ENCODE measurements around the gene IFNGR2. TPM values are rescaled to one million over a fixed set of nuclear protein-coding genes. Genes with fewer than 3 reads are reported as not detected.

The IFNGR2 gene
- polyA plus RNA-seq, 1 of the 3 experiments (the other 2 are of a cell fraction) = 92.4 TPM

DNA sequence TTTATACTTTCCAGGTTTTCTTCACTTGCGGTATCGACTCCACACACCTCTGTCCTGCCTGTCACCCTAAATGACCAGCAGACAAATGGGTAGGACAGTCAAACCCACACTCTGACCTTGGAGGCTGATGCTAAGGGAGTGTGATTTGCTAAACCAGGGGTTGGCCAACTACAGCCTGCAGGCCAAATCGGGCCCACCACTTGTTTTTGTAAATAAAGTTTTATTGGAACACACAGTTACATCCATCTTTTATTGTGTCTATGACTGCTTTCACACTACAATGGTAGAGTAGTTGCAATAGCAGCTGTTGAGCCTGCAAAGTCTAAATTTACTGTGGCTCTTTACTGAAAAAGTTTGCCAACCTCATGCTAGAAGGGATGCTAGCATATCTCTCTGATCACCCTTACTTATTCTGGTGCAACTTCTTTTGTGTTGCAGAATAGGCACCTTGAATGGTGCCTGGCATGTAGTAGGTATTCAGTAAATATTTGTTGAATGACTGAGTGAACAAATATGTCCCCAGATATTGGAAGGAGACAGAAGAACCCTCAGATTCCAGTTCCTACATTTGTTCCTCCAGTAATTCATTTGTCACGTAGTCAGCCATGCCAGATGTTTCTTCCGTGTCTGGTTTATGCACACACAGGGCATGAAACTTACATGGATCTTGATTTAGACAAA is 18.6 kb downstream of the IFNGR2 start:
- POLR2A ChIA-PET = no interaction called here
- Histone ChIP-seq H3K4me2 (no peak overlapping the region), H3K79me2 (ENCODE audit: insufficient read depth) (peaks cover 64% of the 10 kb centered on the region), H3K9me3 (no peaks in the 10 kb centered on the region), H3F3A (replicated peaks; ENCODE audit: insufficient read depth) (peaks cover 6% of the 10 kb centered on the region), H3K27me3 (ENCODE audit: insufficient read depth) (no peaks in the 10 kb centered on the region), H2AFZ (ENCODE audit: low read depth) (no peak overlapping the region), H3K27ac (ENCODE audit: low read depth in 2 of 2, low read length in 1 of 2) (no peak overlapping the region), H4K20me1 (ENCODE audit: insufficient read depth) (peaks cover 22% of the 10 kb centered on the region), H3K9me2 (no peaks in the 10 kb centered on the region), H3K9ac (no peak overlapping the region), H3K36me3 (replicated peaks in 1 of 2; ENCODE audit: control insufficient read depth in 1 of 2, insufficient read depth in 2 of 2, low read length in 1 of 2) (peaks cover 28 to 57% of the 10 kb centered on the region in 2 experiments), H3K4me1 (ENCODE audit: control insufficient read depth in 1 of 2, insufficient read depth in 2 of 2, low read depth in 1 of 2, low read length in 1 of 2) (no peaks in the 10 kb centered on the region; a peak in 1 of 4 replicates), H3K4me3 (ENCODE audit: low read depth in 2 of 2, low read length in 1 of 2) (no peak overlapping the region)
- no peak for DNase-seq
- 96% methylated on average over 5 of the region's 5 CpGs for WGBS (ENCODE audit: low lambda C conversion rate)
- TF ChIP-seq, protein P1, sequence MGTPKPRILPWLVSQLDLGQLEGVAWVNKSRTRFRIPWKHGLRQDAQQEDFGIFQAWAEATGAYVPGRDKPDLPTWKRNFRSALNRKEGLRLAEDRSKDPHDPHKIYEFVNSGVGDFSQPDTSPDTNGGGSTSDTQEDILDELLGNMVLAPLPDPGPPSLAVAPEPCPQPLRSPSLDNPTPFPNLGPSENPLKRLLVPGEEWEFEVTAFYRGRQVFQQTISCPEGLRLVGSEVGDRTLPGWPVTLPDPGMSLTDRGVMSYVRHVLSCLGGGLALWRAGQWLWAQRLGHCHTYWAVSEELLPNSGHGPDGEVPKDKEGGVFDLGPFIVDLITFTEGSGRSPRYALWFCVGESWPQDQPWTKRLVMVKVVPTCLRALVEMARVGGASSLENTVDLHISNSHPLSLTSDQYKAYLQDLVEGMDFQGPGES (IDR thresholded peaks at IDR 0.05; ENCODE audit: low read depth, low read length) = no peak
- no peak for TF ChIP-seq MXI1 (IDR thresholded peaks at IDR 0.05; ENCODE audit: low read depth, low read length)
- no peak for TF ChIP-seq RXRA (IDR thresholded peaks at IDR 0.05; ENCODE audit: borderline replicate concordance, low read depth)
- no peak for TF ChIP-seq TAF1 (IDR thresholded peaks at IDR 0.05; ENCODE audit: borderline replicate concordance, low read depth, low read length)
- TF ChIP-seq, protein P2, sequence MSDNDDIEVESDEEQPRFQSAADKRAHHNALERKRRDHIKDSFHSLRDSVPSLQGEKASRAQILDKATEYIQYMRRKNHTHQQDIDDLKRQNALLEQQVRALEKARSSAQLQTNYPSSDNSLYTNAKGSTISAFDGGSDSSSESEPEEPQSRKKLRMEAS (IDR thresholded peaks at IDR 0.05; ENCODE audit: low read depth) = no peak
- no peak for TF ChIP-seq FOXM1 (IDR thresholded peaks at IDR 0.05; ENCODE audit: low read depth)
- TF ChIP-seq FOXJ3 (CRISPR knock-in tag; IDR thresholded peaks at IDR 0.05) = no peak
- no peak for TF ChIP-seq NRF1 (IDR thresholded peaks at IDR 0.05; ENCODE audit: low read depth, low read length)
- TF ChIP-seq RCOR1 (IDR thresholded peaks at IDR 0.05; ENCODE audit: low read length) = no peak
- no peak for TF ChIP-seq EZH2phosphoT487 (IDR thresholded peaks at IDR 0.05; ENCODE audit: borderline replicate concordance, low read depth)
- no peak for TF ChIP-seq SMC3 (IDR thresholded peaks at IDR 0.05; ENCODE audit: low read depth, low read length)
- TF ChIP-seq, protein P3, sequence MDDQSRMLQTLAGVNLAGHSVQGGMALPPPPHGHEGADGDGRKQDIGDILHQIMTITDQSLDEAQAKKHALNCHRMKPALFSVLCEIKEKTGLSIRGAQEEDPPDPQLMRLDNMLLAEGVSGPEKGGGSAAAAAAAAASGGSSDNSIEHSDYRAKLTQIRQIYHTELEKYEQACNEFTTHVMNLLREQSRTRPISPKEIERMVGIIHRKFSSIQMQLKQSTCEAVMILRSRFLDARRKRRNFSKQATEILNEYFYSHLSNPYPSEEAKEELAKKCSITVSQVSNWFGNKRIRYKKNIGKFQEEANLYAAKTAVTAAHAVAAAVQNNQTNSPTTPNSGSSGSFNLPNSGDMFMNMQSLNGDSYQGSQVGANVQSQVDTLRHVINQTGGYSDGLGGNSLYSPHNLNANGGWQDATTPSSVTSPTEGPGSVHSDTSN (IDR thresholded peaks at IDR 0.05) = no peak
- TF ChIP-seq, protein P4, sequence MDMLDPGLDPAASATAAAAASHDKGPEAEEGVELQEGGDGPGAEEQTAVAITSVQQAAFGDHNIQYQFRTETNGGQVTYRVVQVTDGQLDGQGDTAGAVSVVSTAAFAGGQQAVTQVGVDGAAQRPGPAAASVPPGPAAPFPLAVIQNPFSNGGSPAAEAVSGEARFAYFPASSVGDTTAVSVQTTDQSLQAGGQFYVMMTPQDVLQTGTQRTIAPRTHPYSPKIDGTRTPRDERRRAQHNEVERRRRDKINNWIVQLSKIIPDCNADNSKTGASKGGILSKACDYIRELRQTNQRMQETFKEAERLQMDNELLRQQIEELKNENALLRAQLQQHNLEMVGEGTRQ (IDR thresholded peaks at IDR 0.05; ENCODE audit: borderline replicate concordance, low read depth, low read length) = no peak
- TF ChIP-seq RAD21 (IDR thresholded peaks at IDR 0.05; ENCODE audit: low read length) = no peak
- TF ChIP-seq RFX5 (IDR thresholded peaks at IDR 0.05; ENCODE audit: low read length) = no peak
- TF ChIP-seq NFIC (IDR thresholded peaks at IDR 0.05; ENCODE audit: borderline replicate concordance) = no peak
- TF ChIP-seq TCF12 (IDR thresholded peaks at IDR 0.05) = no peak
- TF ChIP-seq FOSL2 (IDR thresholded peaks at IDR 0.05; ENCODE audit: borderline replicate concordance, low read depth) = no peak
- TF ChIP-seq GATA2 (CRISPR knock-in tag; IDR thresholded peaks at IDR 0.05) = no peak
- CTCF ChIA-PET = interaction anchor here (1.2 kb wide), 1 partner anchor 23 kb away, joined by 5 read pairs; no protein-coding TSS in a partner anchor
